HT1080 (cell line): ENCODE results near the gene FAM114A1. TPM values are rescaled to one million over a fixed set of nuclear protein-coding genes. Genes with fewer than 3 reads are reported as not detected.

Experiments used
- DNase-seq: peaks from one replicate; pipeline ENCODE4 v3.0.0-alpha.2; 2015; ENCODE audit warnings: low read depth
- total RNA-seq: library from RNA; depleted of rRNA; stranded (reverse); fragments of >200 nt; shearing (Covaris generic); gene quantifications from 2 replicates; pipeline ENCODE4 v1.2.3, GENCODE V29; 2014

FAM114A1 gene
- total RNA-seq, 1 experiment from 2014 or later, result 28.5 TPM

DNA sequence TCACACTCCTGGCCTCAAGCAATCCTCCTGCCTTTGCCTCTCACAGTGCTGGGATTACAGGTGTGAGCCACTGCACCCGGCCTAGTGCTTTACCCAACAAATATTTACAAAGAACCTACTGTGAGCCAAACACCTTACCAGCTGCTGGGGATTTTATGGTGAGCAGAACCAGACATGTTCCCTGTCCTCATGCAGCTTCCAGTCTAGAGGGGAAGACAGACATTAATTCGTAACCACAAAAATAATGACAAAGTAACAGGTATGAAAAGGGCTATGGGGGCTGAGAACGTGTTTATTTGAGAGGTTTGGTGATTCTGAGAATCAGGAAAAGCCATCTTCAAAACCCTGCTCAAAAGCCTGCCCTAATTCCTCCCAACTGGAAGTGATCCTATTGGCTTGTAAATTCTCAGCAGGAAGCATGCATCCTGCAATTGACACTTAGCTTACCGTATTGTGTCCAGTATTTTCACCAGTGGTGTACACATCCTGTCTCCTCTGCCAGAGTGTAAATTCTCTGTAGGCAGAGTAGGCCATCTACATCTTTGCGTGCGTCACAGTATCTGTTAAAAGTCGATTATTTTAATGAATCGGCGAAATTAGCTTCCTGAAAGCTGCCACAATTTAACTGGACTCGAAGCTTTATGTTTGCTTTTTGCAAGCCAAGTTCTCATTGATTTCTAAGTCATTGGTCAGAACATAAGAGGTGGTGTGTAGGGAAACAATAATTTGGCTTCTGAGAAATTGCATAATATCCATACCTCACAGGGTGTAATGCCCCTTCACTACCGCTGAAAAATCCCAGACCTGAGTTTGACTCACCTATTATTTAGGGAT lies 97.6 kb downstream of the FAM114A1 start:
- DNase-seq, result no peak

DNA sequence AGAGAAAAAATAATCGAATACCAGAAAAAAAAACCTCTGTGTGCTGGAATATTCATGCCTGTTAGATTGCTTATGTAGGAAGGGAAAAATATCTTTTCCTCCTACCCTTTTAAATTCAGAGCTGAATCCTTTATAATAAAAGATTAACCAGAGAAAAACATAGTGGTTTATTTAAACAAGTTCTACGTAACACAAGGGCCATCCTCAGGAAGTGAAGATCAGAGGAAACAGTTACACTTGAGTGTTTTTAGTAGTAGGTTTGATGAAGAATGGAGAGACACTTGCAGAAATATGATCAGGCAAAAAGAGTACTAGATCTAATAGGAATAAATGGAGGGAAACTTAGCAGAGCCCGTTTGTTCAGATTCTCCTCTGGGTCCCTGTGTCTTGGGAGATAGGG lies 98.3 kb downstream of the FAM114A1 start:
- DNase-seq, result no peak

GRCh38 chr4:38967260-38968095 lies 99.9 kb downstream of the FAM114A1 start:
- peak; percentile 82 for DNase-seq

- no peak for DNase-seq
Measured at GRCh38 chr4:38968668-38969067, 101.1 kb downstream of the FAM114A1 start.

- no peak for DNase-seq
Measured at GRCh38 chr4:38976308-38976707, 108.7 kb downstream of the FAM114A1 start.

GRCh38 chr4:38979081-38979480 lies 111.5 kb downstream of the FAM114A1 start:
- no peak for DNase-seq

DNA sequence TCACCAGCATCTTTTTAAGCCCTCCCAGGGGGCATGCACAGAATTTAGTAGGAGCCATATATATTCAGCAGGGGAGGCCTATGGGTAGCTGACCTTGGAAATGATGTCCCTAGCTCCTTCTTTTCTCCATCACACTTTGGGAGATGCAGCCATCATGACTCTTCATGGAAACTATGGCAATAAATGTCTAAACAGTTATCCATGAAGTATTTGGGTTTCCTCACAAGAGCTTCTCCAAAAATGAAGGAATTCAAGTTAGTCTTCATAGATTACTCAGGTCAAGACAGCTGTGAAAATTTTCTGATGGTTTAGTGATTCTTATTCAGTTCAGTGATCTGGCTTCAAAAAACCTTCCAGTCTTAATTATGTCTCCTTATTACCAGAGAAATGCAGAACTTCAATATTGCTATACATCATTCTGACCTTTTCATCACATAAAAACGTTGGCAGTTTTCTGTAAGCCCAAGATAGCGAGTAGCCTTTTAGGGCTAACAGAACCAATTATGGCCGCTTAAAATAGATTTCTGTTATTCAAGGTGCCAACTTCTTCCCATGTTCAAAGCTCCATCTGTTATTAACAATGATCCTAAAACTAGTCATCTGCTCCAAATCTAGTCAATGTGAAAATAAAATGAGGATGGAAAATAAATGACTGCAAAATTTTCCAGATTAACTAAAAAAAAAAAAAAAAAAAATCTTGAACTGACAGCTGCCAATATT lies 112.1 kb downstream of the FAM114A1 start:
- DNase-seq, result no peak

GRCh38 chr4:38980903-38981676 lies 113.5 kb downstream of the FAM114A1 start:
- peak; percentile 49 for DNase-seq

DNA sequence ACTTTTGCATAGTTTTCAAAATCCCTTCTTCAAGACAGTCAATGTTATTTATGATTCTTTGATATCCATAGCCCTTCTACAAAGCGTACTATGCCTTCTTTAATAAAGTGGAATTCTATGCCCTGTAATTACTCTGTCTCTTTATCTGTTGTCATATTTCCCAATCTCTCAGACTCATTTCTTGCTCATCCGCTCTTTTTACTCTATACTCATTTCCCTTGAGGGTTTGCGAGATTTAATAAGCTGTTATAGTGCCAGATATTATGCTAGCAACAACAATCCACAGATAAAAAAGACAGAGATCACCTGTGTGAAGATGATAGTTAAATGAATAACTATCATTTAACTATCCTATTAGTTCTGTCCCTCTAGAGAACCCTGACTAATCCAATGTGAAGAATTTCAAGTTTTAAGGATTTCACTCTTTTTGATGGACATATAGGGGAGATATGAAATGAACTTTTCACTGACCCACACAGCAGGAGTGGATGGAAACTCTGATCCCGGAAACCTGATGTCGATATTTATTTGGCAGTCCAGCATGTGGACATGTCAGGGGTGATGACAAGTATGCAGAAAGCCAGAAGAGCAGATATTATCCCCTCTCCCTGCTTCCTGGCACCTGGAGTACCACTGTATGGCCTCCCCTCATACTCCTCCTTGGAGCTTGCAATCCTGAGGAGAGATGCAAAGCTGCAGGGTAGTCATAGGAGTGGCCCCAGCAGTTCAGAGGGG lies 114.9 kb downstream of the FAM114A1 start:
- no peak for DNase-seq

DNA sequence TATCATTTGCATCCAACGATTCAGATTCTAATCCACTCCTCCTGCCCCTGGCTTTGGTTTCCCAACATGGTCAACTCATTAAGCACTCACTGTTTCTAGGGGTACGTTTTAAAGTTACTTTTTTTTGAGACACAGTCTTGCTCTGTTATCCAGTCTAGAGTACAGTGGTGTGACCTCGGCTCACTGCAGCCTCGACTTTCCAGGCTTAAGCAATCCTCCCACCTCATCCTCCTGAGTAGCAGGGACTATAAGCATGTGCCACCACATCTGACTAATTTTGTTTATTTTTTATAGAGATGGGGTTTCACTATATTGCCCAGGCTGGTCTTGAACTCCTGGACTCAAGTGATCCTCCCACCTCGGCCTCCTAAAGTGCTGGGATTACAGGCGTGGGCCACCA lies 115.7 kb downstream of the FAM114A1 start:
- no peak for DNase-seq

DNA sequence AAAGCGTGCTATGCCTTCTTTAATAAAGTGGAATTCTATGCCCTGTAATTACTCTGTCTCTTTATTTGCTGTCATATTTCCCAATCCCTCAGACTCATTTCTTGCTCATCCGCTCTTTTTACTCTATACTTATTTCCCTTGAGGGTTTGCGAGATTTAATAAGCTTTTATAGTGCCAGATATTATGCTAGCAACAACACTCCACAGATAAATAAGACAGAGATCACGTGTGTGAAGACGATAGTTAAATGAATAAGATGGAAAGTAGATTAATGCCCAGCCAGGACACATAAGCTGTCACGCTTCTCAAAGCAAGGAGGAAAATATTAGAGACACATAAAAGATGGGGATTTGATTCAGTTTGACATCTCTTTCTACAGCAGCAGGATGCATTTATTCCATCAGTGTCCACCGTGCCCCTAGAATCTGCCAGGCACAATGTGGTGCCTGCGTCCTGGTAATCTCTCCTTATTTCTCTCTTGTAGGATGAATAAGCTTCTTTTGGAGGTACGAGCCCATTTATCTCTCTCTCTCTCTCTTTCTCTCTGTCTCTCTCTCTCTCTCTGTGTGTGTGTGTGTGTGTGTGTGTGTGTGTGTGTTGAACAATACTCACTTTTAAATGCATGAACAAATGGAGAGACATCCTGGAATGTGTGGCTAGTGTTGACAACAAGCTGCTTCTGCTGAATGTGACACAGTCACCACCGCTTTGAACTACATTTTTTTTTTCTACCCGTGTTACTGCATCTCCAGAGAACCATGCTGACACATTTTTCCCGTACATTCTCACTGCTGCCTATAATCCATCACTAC lies 116.4 kb downstream of the FAM114A1 start:
- no peak for DNase-seq

GRCh38 chr4:38985410-38986100 lies 117.9 kb downstream of the FAM114A1 start:
- no peak for DNase-seq

- no peak for DNase-seq
Measured at GRCh38 chr4:38987491-38987890, 119.9 kb downstream of the FAM114A1 start.

- peak; percentile 84 for DNase-seq
Measured at GRCh38 chr4:38988353-38988752, 120.7 kb downstream of the FAM114A1 start.

- peak; percentile 37 for DNase-seq
Measured at GRCh38 chr4:38989487-38989886, 121.9 kb downstream of the FAM114A1 start.

GRCh38 chr4:38990241-38990640 lies 122.6 kb downstream of the FAM114A1 start:
- DNase-seq, result no peak

GRCh38 chr4:38993683-38994082 lies 126.1 kb downstream of the FAM114A1 start:
- DNase-seq, result no peak

DNA sequence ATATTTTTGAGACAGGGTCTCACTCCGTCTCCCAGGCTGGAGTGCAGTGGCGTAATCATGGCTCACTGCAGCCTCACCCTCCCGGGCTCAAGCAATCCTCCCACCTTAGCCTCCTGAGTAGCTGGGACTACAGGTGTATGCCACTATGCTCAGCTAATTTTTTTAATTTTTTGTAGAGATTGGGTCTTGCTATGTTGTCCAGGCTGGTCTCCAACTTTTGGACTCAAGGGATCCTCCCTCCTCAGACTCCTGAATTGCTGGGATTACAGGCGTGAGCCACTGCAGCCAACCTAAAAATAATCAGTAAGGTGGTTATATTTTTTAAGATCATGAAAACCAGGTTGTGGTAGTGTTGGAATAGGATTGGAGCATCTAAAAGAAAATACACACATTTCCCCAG lies 126.5 kb downstream of the FAM114A1 start:
- DNase-seq, result no peak
